ENCODE data around the gene SIAH3.

SIAH3 gene

GRCh38 chr13:45781553-45782326, 69.8 kb downstream of the SIAH3 start (continued):
- no peak for TF ChIP-seq RARB (CRISPR knock-in tag; IDR thresholded peaks at IDR 0.05)
- TF ChIP-seq SNAI2 (CRISPR knock-in tag; IDR thresholded peaks at IDR 0.05) = no peak
- TF ChIP-seq ESRRG (CRISPR knock-in tag; IDR thresholded peaks at IDR 0.05) = no peak
- no peak for TF ChIP-seq TOX (CRISPR knock-in tag; IDR thresholded peaks at IDR 0.05; ENCODE audit: borderline replicate concordance)
- TF ChIP-seq ZFP3 (CRISPR knock-in tag; IDR thresholded peaks at IDR 0.05) = 0 out of 2 replicates have a peak, but pooled peaks have one; percentile 54
- TF ChIP-seq CSDC2 (CRISPR knock-in tag; IDR thresholded peaks at IDR 0.05) = no peak
- 0 out of 2 replicates have a peak, but pooled peaks have one; percentile 48 for TF ChIP-seq PATZ1 (CRISPR knock-in tag; IDR thresholded peaks at IDR 0.05; ENCODE audit: borderline replicate concordance)
- peak; percentile 86 for TF ChIP-seq TCF4 (CRISPR knock-in tag; IDR thresholded peaks at IDR 0.05; ENCODE audit: borderline replicate concordance)
- TF ChIP-seq OSR1 (CRISPR knock-in tag; IDR thresholded peaks at IDR 0.05) = no peak
- TF ChIP-seq ZFP30 (CRISPR knock-in tag; IDR thresholded peaks at IDR 0.05) = no peak
- TF ChIP-seq ZC3H10 (CRISPR knock-in tag; IDR thresholded peaks at IDR 0.05) = no peak
- 0 out of 2 replicates have a peak, but pooled peaks have one; percentile 26 for TF ChIP-seq CREB5 (CRISPR knock-in tag; IDR thresholded peaks at IDR 0.05; ENCODE audit: low read depth)

- ATAC-seq = no peak
- TF ChIP-seq CSRNP3 (CRISPR knock-in tag; IDR thresholded peaks at IDR 0.05) (no peak), GLIS3 (CRISPR knock-in tag; IDR thresholded peaks at IDR 0.05) (no peak), TCF4 (CRISPR knock-in tag; IDR thresholded peaks at IDR 0.05; ENCODE audit: borderline replicate concordance) (no peak), PPARA (CRISPR knock-in tag; IDR thresholded peaks at IDR 0.05; ENCODE audit: borderline replicate concordance) (no peak)
Observed at GRCh38 chr13:45779901-45780300, 71.7 kb downstream of the SIAH3 start.

GRCh38 chr13:45778882-45779281, 72.7 kb downstream of the SIAH3 start:
- no peak for ATAC-seq
- TF ChIP-seq CSRNP3 (CRISPR knock-in tag; IDR thresholded peaks at IDR 0.05) (no peak), TCF4 (CRISPR knock-in tag; IDR thresholded peaks at IDR 0.05; ENCODE audit: borderline replicate concordance) (no peak), ZNF8 (CRISPR knock-in tag; IDR thresholded peaks at IDR 0.05) (no peak), POU6F1 (CRISPR knock-in tag; IDR thresholded peaks at IDR 0.05; ENCODE audit: borderline replicate concordance, low read depth) (no peak), ZNF565 (CRISPR knock-in tag; conservative IDR thresholded peaks at IDR 0.05; ENCODE audit: low read depth) (no peak), CSDC2 (CRISPR knock-in tag; IDR thresholded peaks at IDR 0.05) (no peak), ESRRG (CRISPR knock-in tag; IDR thresholded peaks at IDR 0.05) (no peak), RARB (CRISPR knock-in tag; IDR thresholded peaks at IDR 0.05) (no peak), ZFP30 (CRISPR knock-in tag; IDR thresholded peaks at IDR 0.05) (no peak), PPARA (CRISPR knock-in tag; IDR thresholded peaks at IDR 0.05; ENCODE audit: borderline replicate concordance) (no peak), BACH2 (CRISPR knock-in tag; IDR thresholded peaks at IDR 0.05; ENCODE audit: borderline replicate concordance) (no peak), CREB5 (CRISPR knock-in tag; IDR thresholded peaks at IDR 0.05; ENCODE audit: low read depth) (no peak), GLIS3 (CRISPR knock-in tag; IDR thresholded peaks at IDR 0.05) (no peak), TSHZ2 (CRISPR knock-in tag; IDR thresholded peaks at IDR 0.05) (no peak), OSR1 (CRISPR knock-in tag; IDR thresholded peaks at IDR 0.05) (no peak), SNAI2 (CRISPR knock-in tag; IDR thresholded peaks at IDR 0.05) (no peak), PATZ1 (CRISPR knock-in tag; IDR thresholded peaks at IDR 0.05; ENCODE audit: borderline replicate concordance) (no peak), ZFP3 (CRISPR knock-in tag; IDR thresholded peaks at IDR 0.05) (no peak), ZC3H10 (CRISPR knock-in tag; IDR thresholded peaks at IDR 0.05) (no peak)
